CD14-positive monocyte (primary cell): ENCODE measurements around the gene TSHZ2. TPM values are rescaled to one million over a fixed set of nuclear protein-coding genes. Genes with fewer than 3 reads are reported as not detected.
"Not testable (repeated sequence)": the region's sequence is repeated elsewhere in the genome, so short reads cannot be mapped to it uniquely, and the experiment has no call there.

Source experiments
- DNase-seq, 3 donors: peaks; one replicate each; pipeline ENCODE4 v3.0.0-alpha.2; 2011 to 2022
- H2AFZ ChIP-seq: 2 replicates; pipeline ENCODE4 v1.6.0; 2012; ENCODE audit warnings: mild to moderate bottlenecking, low read depth, low read length, inconsistent platforms; ENCODE audit not compliant: insufficient read depth, poor library complexity, severe bottlenecking
- H3K27ac ChIP-seq, 2 donors: 1 replicate in 1 of 2; 2 replicates in 1 of 2; pipeline ENCODE4 v1.5.1; 2012 to 2013; ENCODE audit warnings: low read length in 2 of 2, control low read depth in 1 of 2, inconsistent platforms in 1 of 2, low read depth in 1 of 2, mild to moderate bottlenecking in 1 of 2
- H3K27me3 ChIP-seq, 2 donors: one replicate each; pipeline versions ENCODE4 v1.6.0 to v1.6.1; 2011 to 2013; ENCODE audit warnings: low read length in 2 of 2; ENCODE audit not compliant: control insufficient read depth in 2 of 2, insufficient read depth in 2 of 2
- H3K36me3 ChIP-seq, 2 donors: replicated peaks in 1 of 2; 1 replicate in 1 of 2; 2 replicates in 1 of 2; pipeline versions ENCODE4 v1.5.1 to v1.6.1; 2012 to 2013; ENCODE audit warnings: low read length in 2 of 2, control low read depth in 1 of 2, inconsistent platforms in 1 of 2, mild to moderate bottlenecking in 1 of 2; ENCODE audit not compliant: insufficient read depth in 2 of 2, control insufficient read depth in 1 of 2
- H3K4me1 ChIP-seq, 2 donors: 1 replicate in 1 of 2; 2 replicates in 1 of 2; pipeline versions ENCODE4 v1.5.1 to v1.6.1; 2012 to 2013; ENCODE audit warnings: low read length in 2 of 2, control low read depth in 1 of 2, inconsistent platforms in 1 of 2, mild to moderate bottlenecking in 1 of 2, moderate library complexity in 1 of 2; ENCODE audit not compliant: insufficient read depth in 2 of 2, control insufficient read depth in 1 of 2
- H3K4me2 ChIP-seq: replicated peaks from 2 replicates; pipeline ENCODE3; 2012; ENCODE audit warnings: low read length, moderate library complexity, mild to moderate bottlenecking; ENCODE audit not compliant: poor library complexity, severe bottlenecking; ENCODE audit errors: extremely low read depth
- H3K4me3 ChIP-seq, 3 experiments: fragments of 200-600 bp in 1 of 3; sonication (generic) in 1 of 3; replicated peaks in 1 of 3; 1 replicate in 2 of 3; 2 replicates in 1 of 3; pipeline ENCODE4 v1.5.1; 2011 to 2013; ENCODE audit warnings: low read length in 3 of 3, mild to moderate bottlenecking in 3 of 3, control low read depth in 2 of 3, low read depth in 2 of 3, inconsistent platforms in 1 of 3, moderate library complexity in 1 of 3
- H3K79me2 ChIP-seq: 2 replicates; pipeline ENCODE4 v1.6.0; 2012; ENCODE audit warnings: mild to moderate bottlenecking, control low read depth, inconsistent platforms, low read length, moderate library complexity; ENCODE audit not compliant: insufficient read depth
- H3K9ac ChIP-seq: 2 replicates; pipeline ENCODE4 v1.6.0; 2017; ENCODE audit warnings: low read length, mild to moderate bottlenecking; ENCODE audit not compliant: insufficient read depth, poor library complexity, severe bottlenecking
- H3K9me3 ChIP-seq, 2 donors: replicated peaks in 1 of 2; 1 replicate in 1 of 2; 2 replicates in 1 of 2; pipeline versions ENCODE4 v1.5.1 to v1.6.1; 2012 to 2013; ENCODE audit warnings: low read length in 2 of 2, control low read depth in 1 of 2; ENCODE audit not compliant: control insufficient read depth in 1 of 2, insufficient read depth in 1 of 2
- H4K20me1 ChIP-seq: 2 replicates; pipeline ENCODE4 v1.6.0; 2012; ENCODE audit warnings: mild to moderate bottlenecking, low read length, control low read depth, moderate library complexity; ENCODE audit not compliant: insufficient read depth
- H3K27ac Mint-ChIP-seq, 7 donors: one replicate each; pipeline ENCODE4 v1.8.0; 2020; ENCODE audit warnings: mild to moderate bottlenecking in 7 of 7, mixed read lengths in 7 of 7, moderate library complexity in 6 of 7, inconsistent platforms in 2 of 7
- H3K27me3 Mint-ChIP-seq, 3 donors: one replicate each; pipeline ENCODE4 v1.8.0; 2021 to 2022; ENCODE audit warnings: low read depth in 3 of 3, mild to moderate bottlenecking in 3 of 3, mixed read lengths in 3 of 3, moderate library complexity in 3 of 3, inconsistent platforms in 1 of 3
- H3K36me3 Mint-ChIP-seq, 2 donors: one replicate each; pipeline ENCODE4 v1.8.0; 2020; ENCODE audit warnings: mixed read lengths in 2 of 2, inconsistent platforms in 1 of 2, mild to moderate bottlenecking in 1 of 2
- H3K4me1 Mint-ChIP-seq: one replicate; pipeline ENCODE4 v1.8.0; 2020; ENCODE audit warnings: mild to moderate bottlenecking, mixed read lengths
- H3K4me3 Mint-ChIP-seq, 2 donors: one replicate each; pipeline ENCODE4 v1.8.0; 2020; ENCODE audit warnings: mild to moderate bottlenecking in 2 of 2, mixed read lengths in 2 of 2, moderate library complexity in 1 of 2
- H3K9me3 Mint-ChIP-seq, 7 donors: one replicate each; pipeline ENCODE4 v1.8.0; 2020 to 2022; ENCODE audit warnings: mixed read lengths in 7 of 7, mild to moderate bottlenecking in 6 of 7, moderate library complexity in 6 of 7, inconsistent platforms in 2 of 7
- CTCF ChIP-seq: fragments of 200-600 bp; IDR thresholded peaks from one replicate; pipeline ENCODE4 v1.8.0; 2022; ENCODE audit warnings: antibody characterized with exemption, mild to moderate bottlenecking
- WGBS: methylation state at CpG from one replicate; pipeline ENCODE4 v1.1.5; 2013; ENCODE audit warnings: missing lambda C conversion rate; ENCODE audit not compliant: insufficient coverage; 5-methylcytosine and 5-hydroxymethylcytosine counted together
- intact Hi-C, 2 donors: fragments of 100-400 bp; cut with micrococcal nuclease; formaldehyde crosslinking; loops; one replicate each; pipeline versions ENCODE4 v1.15.0 to v1.15.1; 2023
- polyA plus RNA-seq, 3 donors: library from polyadenylated mRNA; depleted of rRNA in 1 of 3; unstranded in 2 of 3; stranded (reverse) in 1 of 3; fragments of 300-500 nt in 2 of 3; fragments of >200 nt in 1 of 3; fragmentation: Illumina TruSeq in 2 of 3; gene quantifications; 1 replicate in 2 of 3; 2 replicates in 1 of 3; pipeline ENCODE4 v1.2.3, GENCODE V29; 2012 to 2021

TSHZ2 gene
- polyA plus RNA-seq, 3 donors, result not detected

GRCh38 chr20:53322651-53323050, 350.5 kb downstream of the TSHZ2 start:
- no peak overlapping the region for H3K27ac ChIP-seq
- H3K36me3 ChIP-seq, result no peaks in the 10 kb centered on the region
- Mint-ChIP-seq H3K27me3 (peaks cover under 1 to 5% (median 5%) of the 10 kb centered on the region in 3 donors), H3K9me3 (peaks cover 0 to 8% (median 0%) of the 10 kb centered on the region in 7 donors), H3K36me3 (no peaks in the 10 kb centered on the region), H3K4me1 (no peaks in the 10 kb centered on the region), H3K27ac (no peak overlapping the region), H3K4me3 (no peak overlapping the region)
- H3K27me3 ChIP-seq, result no peaks in the 10 kb centered on the region
- no peak for TF ChIP-seq CTCF
- H3K9ac ChIP-seq, result no peak overlapping the region
- H3K4me2 ChIP-seq, result no peak overlapping the region
- DNase-seq, result no peak
- no CpG with 5 or more reads among the region's 3 CpGs for WGBS
- no peaks in the 10 kb centered on the region for H3K79me2 ChIP-seq
- H4K20me1 ChIP-seq, result no peaks in the 10 kb centered on the region
- H2AFZ ChIP-seq, result no peak overlapping the region
- no peak overlapping the region for H3K4me3 ChIP-seq
- no peaks in the 10 kb centered on the region for H3K4me1 ChIP-seq
- H3K9me3 ChIP-seq, result no peaks in the 10 kb centered on the region
- intact Hi-C loops, result no loop called here

GRCh38 chr20:53323460-53323859, 351.3 kb downstream of the TSHZ2 start:
- H3K27ac Mint-ChIP-seq, H3K4me2 ChIP-seq, H4K20me1 ChIP-seq, H3K9me3 ChIP-seq, H3K4me3 ChIP-seq, H3K36me3 Mint-ChIP-seq, H2AFZ ChIP-seq, H3K27me3 ChIP-seq, H3K4me1 Mint-ChIP-seq, H3K27ac ChIP-seq, DNase-seq, H3K9ac ChIP-seq, H3K4me1 ChIP-seq, intact Hi-C loops, H3K27me3 Mint-ChIP-seq, H3K4me3 Mint-ChIP-seq, H3K9me3 Mint-ChIP-seq, H3K36me3 ChIP-seq, H3K79me2 ChIP-seq: not testable (repeated sequence)
- 79% methylated on average over 4 of the region's 6 CpGs for WGBS
